ENCODE data around the gene MCOLN2. TPM values are rescaled to one million over a fixed set of nuclear protein-coding genes. Genes with fewer than 3 reads are reported as not detected.
A peak's percentile ranks its signal among the peaks of the same experiment; 100 is the strongest.

Gene MCOLN2
- 10 to 100 TPM; 15.4 to 21.6 TPM for total RNA-seq

DNA sequence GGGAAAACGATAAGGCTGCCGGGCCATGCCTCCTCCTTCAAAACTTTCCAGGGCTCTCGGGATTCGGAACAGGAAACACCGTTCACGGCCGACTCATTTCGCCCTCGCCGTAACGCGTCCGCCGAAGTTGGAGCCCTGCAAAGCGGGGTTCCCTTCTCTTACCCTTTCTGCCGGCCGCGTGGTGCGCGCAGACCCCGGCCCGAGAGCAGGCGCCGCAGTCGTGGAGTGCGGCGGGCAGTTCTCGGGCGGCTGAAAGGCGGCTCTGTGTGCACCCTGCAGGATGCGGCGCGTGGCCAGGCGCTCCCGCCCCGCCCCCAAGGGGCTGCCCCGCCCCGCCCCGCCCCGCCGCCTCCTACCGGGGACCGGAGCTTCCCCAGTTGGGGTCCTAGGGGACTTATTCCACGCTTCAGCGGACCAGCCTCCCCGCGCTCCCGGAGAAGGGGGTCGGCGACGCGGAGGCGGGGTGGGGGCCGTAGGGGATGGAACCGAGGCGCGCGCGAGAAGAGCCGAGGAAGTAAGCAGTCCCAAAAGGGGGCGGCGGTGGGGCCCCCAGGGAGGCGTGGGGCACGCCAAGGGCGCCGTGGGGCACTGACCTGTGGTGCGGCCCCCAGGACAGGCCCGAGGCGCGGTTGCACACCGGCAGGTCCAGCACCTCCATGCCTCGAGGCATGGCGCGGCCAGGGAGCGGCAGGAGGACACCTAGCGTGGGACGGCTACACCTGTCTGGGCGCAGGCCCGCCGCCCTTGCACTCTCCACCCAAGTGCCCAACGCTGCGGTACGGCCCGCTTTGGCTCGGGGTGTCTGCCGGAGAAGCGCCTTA lies at the start of gene MCOLN2:
Gene MCOLN2, minus strand, starts transcription at position 268 of the 821 bp plus-strand sequence. Its CDS starts 241 bp downstream, at position 27.
- H3K27ac ChIP-seq: peak within 1 kb of the TSS; percentile 57
- H3K36me3 ChIP-seq: no peaks in the 10 kb centered on the region

DNA sequence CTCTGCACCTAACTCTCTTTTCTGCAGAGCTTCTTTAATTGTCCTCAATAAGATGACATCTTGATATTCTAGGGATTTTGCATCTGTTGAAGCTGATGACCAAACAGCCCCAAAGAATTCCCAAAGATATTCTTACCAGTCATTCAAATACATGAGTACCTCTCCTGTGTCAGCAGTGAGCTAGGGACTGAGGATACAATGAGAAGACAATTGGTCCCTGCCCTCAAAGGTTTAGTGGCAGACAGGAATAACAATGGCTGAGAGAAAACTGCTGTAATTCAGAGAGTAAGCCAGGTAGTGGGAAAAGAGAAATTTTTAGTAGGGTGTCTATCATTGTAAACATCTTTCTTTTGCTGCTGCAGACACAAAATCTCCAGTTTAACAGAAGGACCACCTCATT lies 45.5 kb upstream of the MCOLN2 start:
- TF ChIP-seq, protein P1, sequence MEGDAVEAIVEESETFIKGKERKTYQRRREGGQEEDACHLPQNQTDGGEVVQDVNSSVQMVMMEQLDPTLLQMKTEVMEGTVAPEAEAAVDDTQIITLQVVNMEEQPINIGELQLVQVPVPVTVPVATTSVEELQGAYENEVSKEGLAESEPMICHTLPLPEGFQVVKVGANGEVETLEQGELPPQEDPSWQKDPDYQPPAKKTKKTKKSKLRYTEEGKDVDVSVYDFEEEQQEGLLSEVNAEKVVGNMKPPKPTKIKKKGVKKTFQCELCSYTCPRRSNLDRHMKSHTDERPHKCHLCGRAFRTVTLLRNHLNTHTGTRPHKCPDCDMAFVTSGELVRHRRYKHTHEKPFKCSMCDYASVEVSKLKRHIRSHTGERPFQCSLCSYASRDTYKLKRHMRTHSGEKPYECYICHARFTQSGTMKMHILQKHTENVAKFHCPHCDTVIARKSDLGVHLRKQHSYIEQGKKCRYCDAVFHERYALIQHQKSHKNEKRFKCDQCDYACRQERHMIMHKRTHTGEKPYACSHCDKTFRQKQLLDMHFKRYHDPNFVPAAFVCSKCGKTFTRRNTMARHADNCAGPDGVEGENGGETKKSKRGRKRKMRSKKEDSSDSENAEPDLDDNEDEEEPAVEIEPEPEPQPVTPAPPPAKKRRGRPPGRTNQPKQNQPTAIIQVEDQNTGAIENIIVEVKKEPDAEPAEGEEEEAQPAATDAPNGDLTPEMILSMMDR (IDR thresholded peaks at IDR 0.05): no peak
- H3K4me1 ChIP-seq: no peaks in the 10 kb centered on the region
- H3K9ac ChIP-seq (ENCODE audit: low read depth in 2 of 2, low read length in 2 of 2): no peak overlapping the region
- peaks cover 6% of the 10 kb centered on the region for H3K27me3 ChIP-seq
- no peak overlapping the region for H3K27ac ChIP-seq
- H3K4me3 ChIP-seq: no peak overlapping the region
- no peak for DNase-seq
- no peaks in the 10 kb centered on the region for H3K9me3 ChIP-seq
- intact Hi-C loops (cut with DNase I): no loop called here
- H3K36me3 ChIP-seq: no peaks in the 10 kb centered on the region

More for the DNA sequence above, at the start of gene MCOLN2:
- H3K4me3 ChIP-seq: peak within 1 kb of the TSS; percentile 80
- TF ChIP-seq, protein P1 (IDR thresholded peaks at IDR 0.05): no peak
- peak; percentile 67 for DNase-seq
- intact Hi-C loops (cut with DNase I): no loop called here
- H3K4me1 ChIP-seq: peaks cover 12% of the 10 kb centered on the region
- peaks cover 21% of the 10 kb centered on the region for H3K27me3 ChIP-seq
- no peaks in the 10 kb centered on the region for H3K9me3 ChIP-seq
- H3K9ac ChIP-seq (ENCODE audit: low read depth in 2 of 2, low read length in 2 of 2): peak within 1 kb of the TSS; percentile 60 to 72

DNA sequence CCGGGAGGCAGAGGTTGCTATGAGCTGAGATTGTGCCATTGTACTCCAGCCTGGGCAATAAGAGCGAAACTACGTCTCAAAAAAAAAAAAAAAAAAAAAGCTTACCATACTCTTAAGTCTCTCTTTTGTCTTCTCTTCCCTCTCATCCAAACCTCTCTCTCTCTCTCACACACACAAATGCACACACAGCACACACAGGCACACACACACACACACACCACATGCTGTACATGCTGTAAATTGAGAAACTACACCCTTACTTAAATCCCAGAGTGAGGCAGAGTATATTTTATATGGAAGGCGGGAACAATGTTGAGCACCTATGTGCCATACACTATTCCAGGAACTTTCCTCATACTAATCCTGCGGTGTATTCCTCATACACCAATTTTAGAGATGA lies 44.9 kb upstream of the MCOLN2 start:
- H3K27me3 ChIP-seq: no peaks in the 10 kb centered on the region
- no peak for DNase-seq
- H3K27ac ChIP-seq: no peak overlapping the region
- H3K4me1 ChIP-seq: no peaks in the 10 kb centered on the region
- H3K4me3 ChIP-seq: no peak overlapping the region
- intact Hi-C loops (cut with DNase I): no loop called here
- TF ChIP-seq, protein P1 (IDR thresholded peaks at IDR 0.05): no peak
- no peak overlapping the region for H3K9ac ChIP-seq (ENCODE audit: low read depth in 2 of 2, low read length in 2 of 2)
- H3K36me3 ChIP-seq: no peaks in the 10 kb centered on the region
- no peaks in the 10 kb centered on the region for H3K9me3 ChIP-seq

DNA sequence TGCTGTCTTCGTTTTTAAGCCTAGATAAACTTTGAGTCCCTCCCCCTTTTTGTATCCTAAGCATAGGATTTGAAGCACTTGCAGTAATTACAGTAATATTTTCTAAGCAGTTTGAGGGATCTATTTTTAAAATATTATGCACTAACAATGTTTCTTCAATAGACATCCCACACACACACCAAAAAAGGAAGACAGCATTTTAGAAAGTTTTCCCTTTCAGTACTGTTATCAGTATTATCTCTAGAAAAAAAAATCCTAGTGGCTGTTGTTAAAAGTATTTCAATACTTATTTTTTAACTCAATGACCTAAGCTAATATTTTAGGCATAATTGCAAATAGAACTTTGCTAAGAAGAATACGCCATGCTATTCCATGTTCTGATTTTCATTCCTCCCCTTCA lies 36.3 kb upstream of the MCOLN2 start:
- Histone ChIP-seq H3K9ac (ENCODE audit: low read depth in 2 of 2, low read length in 2 of 2) (no peak overlapping the region), H3K4me1 (no peaks in the 10 kb centered on the region), H3K9me3 (no peaks in the 10 kb centered on the region), H3K36me3 (no peaks in the 10 kb centered on the region), H3K27me3 (no peaks in the 10 kb centered on the region), H3K4me3 (no peak overlapping the region), H3K27ac (no peak overlapping the region)
- no peak for DNase-seq
- TF ChIP-seq, protein P1 (IDR thresholded peaks at IDR 0.05): no peak
- intact Hi-C loops (cut with DNase I): no loop called here

DNA sequence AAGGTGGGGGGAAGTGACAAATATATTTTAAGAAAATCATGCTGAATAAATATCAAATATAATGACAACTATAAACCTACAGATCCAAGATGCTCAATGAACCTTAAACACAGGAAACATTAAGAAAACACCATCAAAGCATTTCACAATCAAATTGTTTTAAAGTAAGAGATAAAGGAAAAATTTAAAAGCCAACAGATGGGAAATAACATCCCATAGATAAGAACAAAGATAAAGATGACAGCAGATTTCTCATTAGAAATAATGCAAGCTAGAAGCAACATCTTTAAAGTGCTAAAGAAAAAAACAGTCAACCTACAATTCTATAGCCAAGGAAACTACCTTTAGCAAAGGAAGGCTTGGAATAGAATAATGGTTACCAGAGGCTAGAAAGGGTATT lies 33.6 kb upstream of the MCOLN2 start:
- intact Hi-C loops (cut with DNase I): no loop called here

More for the DNA sequence above, 33.6 kb upstream of the MCOLN2 start:
- TF ChIP-seq, protein P1 (IDR thresholded peaks at IDR 0.05): no peak
- H3K9ac ChIP-seq (ENCODE audit: low read depth in 2 of 2, low read length in 2 of 2): no peak overlapping the region
- H3K36me3 ChIP-seq: no peaks in the 10 kb centered on the region
- H3K4me1 ChIP-seq: no peaks in the 10 kb centered on the region
- H3K4me3 ChIP-seq: no peak overlapping the region
- no peaks in the 10 kb centered on the region for H3K9me3 ChIP-seq
- H3K27ac ChIP-seq: no peak overlapping the region
- H3K27me3 ChIP-seq: no peaks in the 10 kb centered on the region
- DNase-seq: no peak
